OCI-M2 (cell line): Measurements from ENCODE around the gene TBK1.
"Not testable (repeated sequence)": the region's sequence is repeated elsewhere in the genome, so short reads cannot be mapped to it uniquely, and the experiment has no call there.

Experiments used
- DNase-seq: peaks from one replicate; lab custom pipeline; 2025; ENCODE audit not compliant: unreplicated experiment; lab: John Stamatoyannopoulos, UW

Gene TBK1

GRCh38 chr12:64538121-64538520, 86.2 kb downstream of the TBK1 start:
- no peak for DNase-seq

GRCh38 chr12:64542409-64543047, 90.6 kb downstream of the TBK1 start:
- not testable (repeated sequence) for DNase-seq

- no peak for DNase-seq
Measured at GRCh38 chr12:64544371-64545080, 92.6 kb downstream of the TBK1 start.

DNA sequence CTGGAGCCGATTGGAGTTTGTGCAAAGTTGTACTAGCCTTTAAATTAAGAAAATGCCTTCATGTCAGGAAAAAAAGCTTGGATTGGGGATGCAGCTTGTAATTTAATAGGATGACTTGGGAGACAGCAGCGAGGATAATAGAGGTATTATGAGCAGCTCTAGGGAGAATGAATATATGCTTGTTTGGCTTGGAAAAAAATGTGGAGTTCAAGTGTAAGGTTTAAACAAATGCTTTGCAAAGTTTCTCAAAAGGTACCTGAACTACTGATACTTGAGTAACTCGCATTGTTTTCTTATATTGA, 93.1 kb downstream of the TBK1 start:
- DNase-seq = no peak

- DNase-seq = no peak
Measured at GRCh38 chr12:64549108-64549507, 97.2 kb downstream of the TBK1 start.

GRCh38 chr12:64550755-64551154, 98.8 kb downstream of the TBK1 start:
- no peak for DNase-seq

DNA sequence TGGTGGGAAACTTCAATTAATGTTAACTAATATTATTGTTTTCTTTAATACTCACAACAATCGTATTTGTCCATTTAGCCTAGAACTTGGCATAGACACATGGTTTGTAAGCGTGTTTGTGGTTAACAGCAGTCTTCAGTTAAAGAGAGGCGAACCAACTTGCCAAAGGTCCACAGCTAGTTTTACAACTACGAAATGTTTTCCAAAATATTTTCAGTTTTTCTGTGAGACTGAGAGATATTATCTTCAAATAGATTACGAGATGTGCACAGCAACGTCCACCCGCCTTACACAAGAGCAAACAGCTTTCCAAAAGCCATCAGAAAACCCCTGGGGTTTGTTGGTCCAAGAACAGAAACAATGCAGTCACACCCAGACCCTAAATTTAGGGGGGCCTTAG, 99.8 kb downstream of the TBK1 start:
- no peak for DNase-seq
